Type B pancreatic cell (in vitro differentiated cells): ENCODE results near the gene CTSA. TPM values are rescaled to one million over a fixed set of nuclear protein-coding genes. Genes with fewer than 3 reads are reported as not detected.

Experiments used
- DNase-seq: peaks from one replicate; pipeline ENCODE4 v3.0.0; 2021; ENCODE audit warnings: mixed read lengths; ENCODE audit not compliant: unreplicated experiment; ENCODE audit errors: extremely low spot score
- H3K27ac Mint-ChIP-seq: 2 replicates; pipeline ENCODE4 v1.8.0; 2021; ENCODE audit warnings: mild to moderate bottlenecking, mixed read lengths
- H3K27me3 Mint-ChIP-seq: 2 replicates; pipeline ENCODE4 v1.8.0; 2021; ENCODE audit warnings: mixed read lengths
- H3K36me3 Mint-ChIP-seq: 2 replicates; pipeline ENCODE4 v1.8.0; 2021; ENCODE audit warnings: mixed read lengths
- H3K4me1 Mint-ChIP-seq: one replicate; pipeline ENCODE4 v1.8.0; 2021; ENCODE audit warnings: mixed read lengths; ENCODE audit not compliant: unreplicated experiment
- H3K4me3 Mint-ChIP-seq: 2 replicates; pipeline ENCODE4 v1.8.0; 2021; ENCODE audit warnings: mild to moderate bottlenecking, mixed read lengths
- H3K9me3 Mint-ChIP-seq: 2 replicates; pipeline ENCODE4 v1.8.0; 2021; ENCODE audit warnings: mixed read lengths
- CTCF ChIP-seq: fragments of 200-600 bp; sonication (generic); conservative IDR thresholded peaks from 2 replicates; pipeline ENCODE4 v1.5.0; 2021; ENCODE audit warnings: antibody characterized with exemption, mild to moderate bottlenecking
- long read RNA-seq: library from polyadenylated mRNA; unstranded; transcript quantifications from one replicate; pipeline ENCODE4 v2.0.0, GENCODE V29; 2020
- total RNA-seq: library from RNA; stranded (reverse); gene quantifications from 2 replicates; pipeline ENCODE4 v1.2.1, GENCODE V29; 2021; ENCODE audit warnings: low replicate concordance

Gene CTSA
- 142 and 174 TPM in 2 replicates for total RNA-seq
- long read RNA-seq, transcript CTSA-203 (14 exons, 1,972 nt), result minor isoform, 31 of 439 reads
- long read RNA-seq, transcript CTSA-201 (15 exons, 1,898 nt), result minor isoform, 21 of 439 reads
- long read RNA-seq, transcript CTSA-204 (15 exons, 2,149 nt), result major isoform, 338 of 439 reads
- long read RNA-seq, transcript CTSA-202 (14 exons, 1,820 nt), result minor isoform, 6 of 439 reads
- long read RNA-seq, partial matches to known transcripts, result 26 of 439 reads
- long read RNA-seq, other reads (novel, unspliced or antisense), result 16 of 439 reads

GRCh38 chr20:45890985-45891983, at the start of gene CTSA, which contains the start of gene NEURL2:
CTSA (plus strand) TSS chr20:45891335; CDS start chr20:45891569, 234 bp downstream.
NEURL2 (minus strand) TSS chr20:45891208; CDS start chr20:45890991, 217 bp downstream.
- no peaks in the 10 kb centered on the region for H3K27me3 Mint-ChIP-seq
- H3K27ac Mint-ChIP-seq, result peak within 1 kb of the TSS; percentile 92
- peaks cover 8% of the 10 kb centered on the region for H3K4me1 Mint-ChIP-seq
- no peaks in the 10 kb centered on the region for H3K9me3 Mint-ChIP-seq
- peak within 1 kb of the TSS; percentile 93 for H3K4me3 Mint-ChIP-seq
- TF ChIP-seq CTCF, result no peak
- H3K36me3 Mint-ChIP-seq, result peaks cover 4% of the 10 kb centered on the region
- DNase-seq, result peak; percentile 91

- no peak for DNase-seq
- Mint-ChIP-seq H3K27ac (no peak overlapping the region), H3K27me3 (no peaks in the 10 kb centered on the region), H3K4me1 (peaks cover 9% of the 10 kb centered on the region), H3K9me3 (no peaks in the 10 kb centered on the region), H3K36me3 (peaks cover 4% of the 10 kb centered on the region), H3K4me3 (no peak overlapping the region)
- no peak for TF ChIP-seq CTCF
These were observed 49.6 kb upstream of the CTSA start for GRCh38 chr20:45841407-45842129.

GRCh38 chr20:45842169-45842812, 48.8 kb upstream of the CTSA start:
- DNase-seq, result no peak
- H3K4me1 Mint-ChIP-seq, result peaks cover 2% of the 10 kb centered on the region
- H3K27ac Mint-ChIP-seq, result no peak overlapping the region
- H3K36me3 Mint-ChIP-seq, result peaks cover 4% of the 10 kb centered on the region
- no peak overlapping the region for H3K4me3 Mint-ChIP-seq
- no peaks in the 10 kb centered on the region for H3K9me3 Mint-ChIP-seq
- no peaks in the 10 kb centered on the region for H3K27me3 Mint-ChIP-seq
- no peak for TF ChIP-seq CTCF

- Mint-ChIP-seq H3K36me3 (peaks cover 4% of the 10 kb centered on the region), H3K27me3 (no peaks in the 10 kb centered on the region), H3K27ac (no peak overlapping the region), H3K4me1 (no peaks in the 10 kb centered on the region), H3K4me3 (no peak overlapping the region), H3K9me3 (no peaks in the 10 kb centered on the region)
- no peak for DNase-seq
- no peak for TF ChIP-seq CTCF
These were observed 47.6 kb upstream of the CTSA start for GRCh38 chr20:45843506-45843905.

GRCh38 chr20:45845452-45845851, 45.7 kb upstream of the CTSA start:
- Mint-ChIP-seq H3K27me3 (no peaks in the 10 kb centered on the region), H3K9me3 (no peaks in the 10 kb centered on the region), H3K4me3 (no peak overlapping the region), H3K27ac (no peak overlapping the region), H3K36me3 (peaks cover 4% of the 10 kb centered on the region), H3K4me1 (no peaks in the 10 kb centered on the region)
- TF ChIP-seq CTCF, result no peak
- DNase-seq, result no peak
